Measurements from ENCODE around the gene HSPA1A. TPM values are rescaled to one million over a fixed set of nuclear protein-coding genes. Genes with fewer than 3 reads are reported as not detected.
"Not testable (repeated sequence)": the region's sequence is repeated elsewhere in the genome, so short reads cannot be mapped to it uniquely, and the experiment has no call there.

The HSPA1A gene
- polyA plus RNA-seq, 3 donors, result 144 to 215 (median 200) TPM

DNA sequence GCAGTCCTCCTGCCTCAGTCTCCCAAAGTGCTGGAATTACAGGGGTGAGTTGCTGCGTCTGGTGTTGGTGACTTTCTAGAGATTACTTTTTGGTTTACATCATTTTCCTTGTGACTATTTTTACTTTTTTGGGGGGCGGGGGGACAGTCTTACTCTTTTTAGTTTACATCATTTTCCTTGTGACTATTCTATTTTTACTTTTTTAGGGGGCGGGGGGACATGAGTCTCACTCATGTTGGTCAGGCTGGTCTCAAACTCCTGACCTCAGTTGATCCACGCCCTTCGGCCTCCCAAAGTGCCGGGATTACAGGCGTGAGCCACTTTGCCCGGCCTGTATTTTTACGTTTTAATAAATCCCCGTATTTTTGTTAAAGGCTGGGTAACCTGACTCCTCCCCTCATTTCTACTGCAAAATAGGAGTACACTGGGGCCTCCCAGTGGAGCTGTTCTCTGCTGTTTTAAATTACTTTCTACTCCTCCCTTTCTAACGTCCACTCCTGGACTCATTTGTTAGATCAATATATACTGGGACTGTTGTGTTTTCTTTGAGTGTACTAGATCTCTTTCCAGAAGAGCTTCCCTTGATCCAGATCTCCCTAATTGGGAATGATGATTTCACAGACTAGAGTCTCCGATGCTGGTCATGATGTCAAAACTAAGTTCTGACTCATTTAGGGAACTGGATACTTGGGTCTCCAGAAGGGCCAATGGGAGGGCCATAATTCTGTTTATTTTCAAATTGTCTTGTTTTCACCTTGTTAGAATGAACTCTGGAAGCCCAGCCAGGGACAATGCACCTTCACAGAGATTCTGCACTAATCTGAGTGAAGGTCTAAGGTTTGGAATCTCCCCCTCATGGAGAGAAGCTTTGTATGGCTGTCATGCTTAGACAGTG is 21.4 kb downstream of the HSPA1A start:
- peak overlapping the region; percentile 83 to 89 (median 86) for H3K4me3 ChIP-seq (replicated peaks in 1 of 3; ENCODE audit: low read depth in 2 of 3, low read length in 3 of 3)
- H3K9me3 ChIP-seq (replicated peaks in 1 of 2; ENCODE audit: control insufficient read depth in 1 of 2, insufficient read depth in 1 of 2, low read length in 2 of 2), result no peaks in the 10 kb centered on the region
- no peaks in the 10 kb centered on the region for H3K27me3 ChIP-seq (ENCODE audit: control insufficient read depth in 2 of 2, insufficient read depth in 2 of 2, low read length in 2 of 2)
- H3K36me3 ChIP-seq (replicated peaks in 1 of 2; ENCODE audit: control insufficient read depth in 1 of 2, insufficient read depth in 2 of 2, low read length in 2 of 2), result peaks cover 38 to 47% of the 10 kb centered on the region in 2 donors
- peaks cover 52 to 62% of the 10 kb centered on the region in 2 donors for H3K4me1 ChIP-seq (ENCODE audit: control insufficient read depth in 1 of 2, insufficient read depth in 2 of 2, low read length in 2 of 2)
- Mint-ChIP-seq H3K36me3 (peaks cover 36 to 56% of the 10 kb centered on the region in 2 donors), H3K9me3 (no peaks in the 10 kb centered on the region), H3K27me3 (ENCODE audit: low read depth in 3 of 3) (no peaks in the 10 kb centered on the region), H3K4me3 (peak overlapping the region; percentile 98 to 99), H3K4me1 (peaks cover 39% of the 10 kb centered on the region), H3K27ac (peak overlapping the region; percentile 90 to 100 (median 98))
- peaks cover 58% of the 10 kb centered on the region for H3K79me2 ChIP-seq (ENCODE audit: insufficient read depth, low read length)
- TF ChIP-seq, protein P1, sequence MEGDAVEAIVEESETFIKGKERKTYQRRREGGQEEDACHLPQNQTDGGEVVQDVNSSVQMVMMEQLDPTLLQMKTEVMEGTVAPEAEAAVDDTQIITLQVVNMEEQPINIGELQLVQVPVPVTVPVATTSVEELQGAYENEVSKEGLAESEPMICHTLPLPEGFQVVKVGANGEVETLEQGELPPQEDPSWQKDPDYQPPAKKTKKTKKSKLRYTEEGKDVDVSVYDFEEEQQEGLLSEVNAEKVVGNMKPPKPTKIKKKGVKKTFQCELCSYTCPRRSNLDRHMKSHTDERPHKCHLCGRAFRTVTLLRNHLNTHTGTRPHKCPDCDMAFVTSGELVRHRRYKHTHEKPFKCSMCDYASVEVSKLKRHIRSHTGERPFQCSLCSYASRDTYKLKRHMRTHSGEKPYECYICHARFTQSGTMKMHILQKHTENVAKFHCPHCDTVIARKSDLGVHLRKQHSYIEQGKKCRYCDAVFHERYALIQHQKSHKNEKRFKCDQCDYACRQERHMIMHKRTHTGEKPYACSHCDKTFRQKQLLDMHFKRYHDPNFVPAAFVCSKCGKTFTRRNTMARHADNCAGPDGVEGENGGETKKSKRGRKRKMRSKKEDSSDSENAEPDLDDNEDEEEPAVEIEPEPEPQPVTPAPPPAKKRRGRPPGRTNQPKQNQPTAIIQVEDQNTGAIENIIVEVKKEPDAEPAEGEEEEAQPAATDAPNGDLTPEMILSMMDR (IDR thresholded peaks at IDR 0.05), result no peak
- peak overlapping the region; percentile 85 for H3K4me2 ChIP-seq (replicated peaks; ENCODE audit: extremely low read depth, low read length, poor library complexity, severe bottlenecking)
- DNase-seq, result peak; percentile 33 to 73 (median 66)
- H2AFZ ChIP-seq (ENCODE audit: insufficient read depth, low read depth, low read length, poor library complexity, severe bottlenecking), result no peak overlapping the region
- intact Hi-C loops (cut with micrococcal nuclease), result loop anchor here (2.0 to 10.0 kb wide), 3 partner anchors 26 to 292 kb away; partner anchors contain the start of genes ATP6V1G2 (in 1 of the 2), DDAH2 (in 1 of the 2), DDX39B (in 1 of the 2) and LY6G6C (in 1 of the 2)
- WGBS (ENCODE audit: insufficient coverage), result 43% methylated on average over 3 of the region's 12 CpGs
- peak overlapping the region; percentile 87 to 92 for H3K27ac ChIP-seq (ENCODE audit: low read depth in 1 of 2, low read length in 2 of 2)
- peaks cover 51% of the 10 kb centered on the region for H4K20me1 ChIP-seq (ENCODE audit: insufficient read depth, low read length)
- peak overlapping the region; percentile 80 for H3K9ac ChIP-seq (ENCODE audit: insufficient read depth, low read length, poor library complexity, severe bottlenecking)

DNA sequence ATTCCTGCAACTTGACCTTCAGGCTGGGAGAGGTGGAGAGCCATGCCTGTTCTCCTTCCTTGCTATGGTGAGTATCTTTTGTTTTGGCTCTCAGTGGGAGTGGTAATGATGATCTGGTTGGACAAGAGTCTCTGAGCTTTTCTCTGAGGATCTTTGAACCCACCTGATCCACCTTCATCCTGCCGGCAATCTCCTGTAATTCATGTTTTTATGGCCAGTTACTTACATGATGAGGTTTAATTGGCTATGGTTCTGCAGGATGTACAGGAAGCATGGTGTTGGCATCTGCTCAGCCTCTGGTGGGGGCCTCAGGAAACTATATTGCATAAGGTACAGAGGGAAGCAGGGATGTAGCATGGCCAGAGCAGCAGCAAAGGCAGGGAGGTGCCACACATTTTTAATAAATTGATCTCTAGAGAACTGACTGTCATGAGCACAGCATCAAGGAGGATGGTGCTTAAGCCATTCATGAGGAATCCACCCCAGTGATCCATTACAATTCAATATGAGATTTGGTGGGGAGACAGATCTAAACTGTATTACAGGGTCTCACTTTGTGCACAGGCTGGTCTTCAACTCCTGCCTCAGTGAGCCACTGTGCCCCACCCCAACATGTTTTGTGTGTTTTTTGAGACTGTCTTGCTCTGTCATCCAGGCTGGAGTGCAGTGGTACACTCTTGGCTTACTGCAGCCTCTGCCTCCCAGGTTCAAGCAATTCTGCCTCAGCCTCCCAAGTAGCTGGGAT is 22.2 kb downstream of the HSPA1A start:
- H3K27me3 ChIP-seq (ENCODE audit: control insufficient read depth in 2 of 2, insufficient read depth in 2 of 2, low read length in 2 of 2), result no peaks in the 10 kb centered on the region
- peaks cover 51% of the 10 kb centered on the region for H4K20me1 ChIP-seq (ENCODE audit: insufficient read depth, low read length)
- peaks cover 37% of the 10 kb centered on the region for H3K4me1 Mint-ChIP-seq
- peak overlapping the region; percentile 98 to 99 for H3K4me3 Mint-ChIP-seq
- no peak overlapping the region for H2AFZ ChIP-seq (ENCODE audit: insufficient read depth, low read depth, low read length, poor library complexity, severe bottlenecking)
- H3K9me3 Mint-ChIP-seq, result no peaks in the 10 kb centered on the region
- peaks cover 57% of the 10 kb centered on the region for H3K79me2 ChIP-seq (ENCODE audit: insufficient read depth, low read length)
- TF ChIP-seq, protein P1 (IDR thresholded peaks at IDR 0.05), result no peak
- peak overlapping the region; percentile 85 for H3K4me2 ChIP-seq (replicated peaks; ENCODE audit: extremely low read depth, low read length, poor library complexity, severe bottlenecking)
- H3K27ac Mint-ChIP-seq, result peak overlapping the region; percentile 90 to 100 (median 98)
- no peak for DNase-seq
- peak overlapping the region in 1 of 3 experiments; percentile 89 for H3K4me3 ChIP-seq (replicated peaks in 1 of 3; ENCODE audit: low read depth in 2 of 3, low read length in 3 of 3)
- H3K36me3 Mint-ChIP-seq, result peaks cover 36 to 62% of the 10 kb centered on the region in 2 donors
- H3K36me3 ChIP-seq (replicated peaks in 1 of 2; ENCODE audit: control insufficient read depth in 1 of 2, insufficient read depth in 2 of 2, low read length in 2 of 2), result peaks cover 38 to 47% of the 10 kb centered on the region in 2 donors
- WGBS (ENCODE audit: insufficient coverage), result no CpG with 5 or more reads among the region's 1 CpG
- H3K4me1 ChIP-seq (ENCODE audit: control insufficient read depth in 1 of 2, insufficient read depth in 2 of 2, low read length in 2 of 2), result peaks cover 44 to 54% of the 10 kb centered on the region in 2 donors
- no peaks in the 10 kb centered on the region for H3K27me3 Mint-ChIP-seq (ENCODE audit: low read depth in 3 of 3)
- H3K27ac ChIP-seq (ENCODE audit: low read depth in 1 of 2, low read length in 2 of 2), result peak overlapping the region; percentile 13 to 92
- H3K9me3 ChIP-seq (replicated peaks in 1 of 2; ENCODE audit: control insufficient read depth in 1 of 2, insufficient read depth in 1 of 2, low read length in 2 of 2), result no peaks in the 10 kb centered on the region
- H3K9ac ChIP-seq (ENCODE audit: insufficient read depth, low read length, poor library complexity, severe bottlenecking), result no peak overlapping the region
- intact Hi-C loops (cut with micrococcal nuclease), result loop anchor here (2.0 to 10.0 kb wide), 3 partner anchors 25 to 293 kb away; partner anchors contain the start of genes ATP6V1G2 (in 1 of the 2), DDAH2 (in 1 of the 2), DDX39B (in 1 of the 2) and LY6G6C (in 1 of the 2)

DNA sequence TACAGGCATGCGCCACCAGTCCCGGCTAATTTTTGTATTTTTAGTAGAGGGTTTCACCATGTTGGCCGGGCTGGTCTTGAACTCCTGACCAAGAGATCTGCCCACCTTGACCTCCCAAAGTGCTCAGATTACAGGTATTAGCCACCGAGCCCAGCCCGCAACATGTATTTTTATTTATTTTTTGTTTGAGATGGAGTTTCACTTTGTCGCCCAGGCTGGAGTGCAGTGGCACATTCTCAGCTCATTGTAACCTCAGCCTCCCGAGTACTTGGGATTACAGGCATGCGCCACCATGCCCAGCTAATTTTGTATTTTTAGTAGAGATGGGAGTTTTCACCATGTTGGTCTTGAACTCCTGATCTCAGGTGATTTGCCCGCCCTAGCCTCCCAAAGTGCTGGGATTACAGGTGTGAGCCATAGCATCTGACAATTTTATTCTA is 22.8 kb downstream of the HSPA1A start:
- not testable (repeated sequence) for H2AFZ ChIP-seq (ENCODE audit: insufficient read depth, low read depth, low read length, poor library complexity, severe bottlenecking); H3K4me2 ChIP-seq (replicated peaks; ENCODE audit: extremely low read depth, low read length, poor library complexity, severe bottlenecking); DNase-seq; H3K27me3 ChIP-seq (ENCODE audit: control insufficient read depth in 2 of 2, insufficient read depth in 2 of 2, low read length in 2 of 2); H3K9me3 Mint-ChIP-seq; H3K27me3 Mint-ChIP-seq (ENCODE audit: low read depth in 3 of 3); H3K9ac ChIP-seq (ENCODE audit: insufficient read depth, low read length, poor library complexity, severe bottlenecking); H3K9me3 ChIP-seq (replicated peaks in 1 of 2; ENCODE audit: control insufficient read depth in 1 of 2, insufficient read depth in 1 of 2, low read length in 2 of 2); H3K4me3 Mint-ChIP-seq
- Mint-ChIP-seq H3K4me1 (peaks cover 33% of the 10 kb centered on the region), H3K27ac (peak overlapping the region; percentile 19 to 100 (median 68)), H3K36me3 (peaks cover 36 to 62% of the 10 kb centered on the region in 2 donors)
- 95% methylated on average over 5 of the region's 9 CpGs for WGBS (ENCODE audit: insufficient coverage)
- H3K27ac ChIP-seq (ENCODE audit: low read depth in 1 of 2, low read length in 2 of 2), result peak overlapping the region; percentile 13 to 92
- H3K4me1 ChIP-seq (ENCODE audit: control insufficient read depth in 1 of 2, insufficient read depth in 2 of 2, low read length in 2 of 2), result peaks cover 38 to 48% of the 10 kb centered on the region in 2 donors
- peak overlapping the region in 1 of 3 experiments; percentile 89 for H3K4me3 ChIP-seq (replicated peaks in 1 of 3; ENCODE audit: low read depth in 2 of 3, low read length in 3 of 3)
- H3K36me3 ChIP-seq (replicated peaks in 1 of 2; ENCODE audit: control insufficient read depth in 1 of 2, insufficient read depth in 2 of 2, low read length in 2 of 2), result peaks cover 38 to 47% of the 10 kb centered on the region in 2 donors
- H3K79me2 ChIP-seq (ENCODE audit: insufficient read depth, low read length), result peaks cover 56% of the 10 kb centered on the region
- peaks cover 51% of the 10 kb centered on the region for H4K20me1 ChIP-seq (ENCODE audit: insufficient read depth, low read length)
- intact Hi-C loops (cut with micrococcal nuclease), result loop anchor here (10.0 kb wide), 2 partner anchors 113 to 293 kb away; partner anchors contain the start of genes ATP6V1G2 (in 1 of the 2), DDAH2 (in 1 of the 2), DDX39B (in 1 of the 2) and LY6G6C (in 1 of the 2)
